SK-N-SH (cell line): Measurements from ENCODE around the gene AP2A2. TPM values are rescaled to one million over a fixed set of nuclear protein-coding genes. Genes with fewer than 3 reads are reported as not detected.

ENCODE experiments used
- CTCF ChIA-PET: fragments of 300-600, 350-600 bp; formaldehyde crosslinking; extraction: SDS; loops from one replicate; lab custom pipeline; 2021; lab: Yijun Ruan, JAX
- POLR2A ChIA-PET: fragments of 350-600 bp; sonication (Branson Sonifier 250); formaldehyde crosslinking; extraction: SDS; loops from one replicate; lab custom pipeline; 2020; ENCODE audit warnings: antibody characterized with exemption, inconsistent platforms; lab: Yijun Ruan, JAX
- DNase-seq: peaks from one replicate; pipeline ENCODE4 v3.0.0; 2012
- H2AFZ ChIP-seq: fragments of 200-600 bp; sonication (generic); 2 replicates; pipeline ENCODE4 v1.8.1; 2016; ENCODE audit warnings: antibody characterized with exemption, mild to moderate bottlenecking, low read depth
- H3F3A ChIP-seq: fragments of 200-600 bp; sonication (generic); replicated peaks from 2 replicates; pipeline ENCODE3; 2016; ENCODE audit warnings: antibody characterized with exemption, mild to moderate bottlenecking; ENCODE audit not compliant: insufficient read depth
- H3K27ac ChIP-seq, 2 experiments: fragments of 200-500 bp in 1 of 2; fragments of 200-600 bp in 1 of 2; sonication (Bioruptor generic) in 1 of 2; sonication (generic), shearing (Covaris generic) in 1 of 2; 2 replicates each; pipeline versions ENCODE4 v1.5.1 to v1.6.1; 2014 to 2016; ENCODE audit warnings: low read depth in 2 of 2, inconsistent platforms in 1 of 2, low read length in 1 of 2, mild to moderate bottlenecking in 1 of 2, mixed read lengths in 1 of 2
- H3K27me3 ChIP-seq: fragments of 200-600 bp; sonication (generic), shearing (Covaris generic); 2 replicates; pipeline ENCODE4 v1.6.1; 2016; ENCODE audit warnings: mixed run types; ENCODE audit not compliant: insufficient read depth
- H3K36me3 ChIP-seq, 2 experiments: fragments of 200-500 bp in 1 of 2; fragments of 200-600 bp in 1 of 2; sonication (Bioruptor generic) in 1 of 2; sonication (generic) in 1 of 2; replicated peaks in 1 of 2; 2 replicates each; pipeline versions ENCODE3 to v1.5.1; 2014 to 2016; ENCODE audit warnings: low read length in 1 of 2, mild to moderate bottlenecking in 1 of 2; ENCODE audit not compliant: insufficient read depth in 2 of 2, control insufficient read depth in 1 of 2
- H3K4me1 ChIP-seq, 2 experiments: fragments of 200-500 bp in 1 of 2; fragments of 200-600 bp in 1 of 2; sonication (Bioruptor generic) in 1 of 2; sonication (generic), shearing (Covaris generic) in 1 of 2; 2 replicates each; pipeline versions ENCODE4 v1.5.1 to v1.6.1; 2014 to 2016; ENCODE audit warnings: low read depth in 1 of 2, low read length in 1 of 2, mixed run types in 1 of 2; ENCODE audit not compliant: insufficient read depth in 2 of 2, control insufficient read depth in 1 of 2
- H3K4me2 ChIP-seq: fragments of 200-600 bp; sonication (generic), shearing (Covaris generic); 2 replicates; pipeline ENCODE4 v1.6.1; 2017; ENCODE audit warnings: mixed run types
- H3K4me3 ChIP-seq, 2 experiments: fragments of 200-500 bp in 1 of 2; fragments of 200-600 bp in 1 of 2; sonication (Bioruptor generic) in 1 of 2; sonication (generic), shearing (Covaris generic) in 1 of 2; 2 replicates each; pipeline versions ENCODE4 v1.5.1 to v1.8.1; 2014 to 2016; ENCODE audit warnings: low read depth in 2 of 2, inconsistent platforms in 1 of 2, low read length in 1 of 2, mild to moderate bottlenecking in 1 of 2, mixed read lengths in 1 of 2, moderate library complexity in 1 of 2
- H3K79me2 ChIP-seq: fragments of 200-600 bp; sonication (generic); 2 replicates; pipeline ENCODE4 v1.8.1; 2017; ENCODE audit warnings: mild to moderate bottlenecking; ENCODE audit not compliant: insufficient read depth
- H3K9ac ChIP-seq: fragments of 200-600 bp; sonication (generic); 2 replicates; pipeline ENCODE4 v1.6.1; 2017; ENCODE audit warnings: mixed run types
- H3K9me2 ChIP-seq: fragments of 200-600 bp; sonication (generic); 2 replicates; pipeline ENCODE4 v1.6.1; 2017; ENCODE audit warnings: mixed run types
- H3K9me3 ChIP-seq: fragments of 200-600 bp; sonication (generic); 2 replicates; pipeline ENCODE4 v1.6.1; 2017; ENCODE audit warnings: mixed run types, mild to moderate bottlenecking, moderate library complexity
- H4K20me1 ChIP-seq: fragments of 200-600 bp; sonication (generic); 2 replicates; pipeline ENCODE4 v1.6.1; 2017; ENCODE audit warnings: mild to moderate bottlenecking, mixed run types; ENCODE audit not compliant: insufficient read depth
- EP300 ChIP-seq, 2 experiments: IDR thresholded peaks; 2 replicates each; pipeline versions ENCODE4 v1.4.0 to v1.6.1; 2012; ENCODE audit warnings: borderline replicate concordance in 1 of 2, low read depth in 1 of 2, low read length in 1 of 2
- FOXJ3 ChIP-seq: sonication (generic); formaldehyde crosslinking; IDR thresholded peaks from 2 replicates; pipeline ENCODE4 v1.5.1; 2020; ENCODE audit warnings: mild to moderate bottlenecking, missing genetic modification reagents
- IRF3 ChIP-seq: fragments of 150-350 bp; IDR thresholded peaks from 2 replicates; pipeline ENCODE4 v1.6.1; 2016; ENCODE audit warnings: mild to moderate bottlenecking, low read depth, low read length
- NFIC ChIP-seq: IDR thresholded peaks from 2 replicates; pipeline ENCODE4 v1.4.0; 2012; ENCODE audit warnings: borderline replicate concordance
- NRF1 ChIP-seq: IDR thresholded peaks from 2 replicates; pipeline ENCODE4 v1.6.1; 2012; ENCODE audit warnings: low read depth, mild to moderate bottlenecking, low read length
- POLR2AphosphoS5 ChIP-seq: IDR thresholded peaks from 2 replicates; pipeline ENCODE4 v1.6.1; 2012; ENCODE audit warnings: low read depth, low read length
- RCOR1 ChIP-seq: fragments of 150-350 bp; IDR thresholded peaks from 2 replicates; pipeline ENCODE4 v1.6.1; 2017; ENCODE audit warnings: antibody characterized with exemption, low read length
- RFX5 ChIP-seq: IDR thresholded peaks from 2 replicates; pipeline ENCODE4 v1.6.1; 2012; ENCODE audit warnings: mild to moderate bottlenecking, improper control_type of control experiment, low read length
- SIN3A ChIP-seq: IDR thresholded peaks from 2 replicates; pipeline ENCODE4 v1.6.1; 2012; ENCODE audit warnings: low read depth, mild to moderate bottlenecking, low read length, moderate library complexity, borderline replicate concordance
- TAF1 ChIP-seq: IDR thresholded peaks from 2 replicates; pipeline ENCODE4 v1.6.1; 2012; ENCODE audit warnings: low read depth, mild to moderate bottlenecking, low read length, moderate library complexity, borderline replicate concordance
- TCF12 ChIP-seq: IDR thresholded peaks from 2 replicates; pipeline ENCODE4 v1.4.0; 2012
- TEAD4 ChIP-seq: IDR thresholded peaks from 2 replicates; pipeline ENCODE4 v1.4.0; 2012; ENCODE audit warnings: mild to moderate bottlenecking, borderline replicate concordance; ENCODE audit not compliant: insufficient read depth
- USF2 ChIP-seq: fragments of 150-350 bp; IDR thresholded peaks from 2 replicates; pipeline ENCODE4 v1.6.1; 2017; ENCODE audit warnings: antibody characterized with exemption, low read length, low read depth, borderline replicate concordance
- YY1 ChIP-seq: IDR thresholded peaks from 2 replicates; pipeline ENCODE4 v1.4.0; 2012; ENCODE audit warnings: low read depth, mild to moderate bottlenecking
- WGBS: methylation state at CpG from one replicate; pipeline ENCODE4 v1.1.6; 2017; ENCODE audit warnings: low lambda C conversion rate; 5-methylcytosine and 5-hydroxymethylcytosine counted together
- polyA plus RNA-seq, 3 experiments: library from polyadenylated mRNA; depleted of rRNA; stranded (reverse); fragments of >200 nt; gene quantifications; 2 replicates each; pipeline ENCODE4 v1.2.3, GENCODE V29; 2012
- TF ChIP-seq, protein P1 (sequence below): IDR thresholded peaks from 2 replicates; pipeline ENCODE4 v1.4.0; 2012; ENCODE audit warnings: low read depth, borderline replicate concordance
- TF ChIP-seq, protein P2 (sequence below): IDR thresholded peaks from 2 replicates; pipeline ENCODE4 v1.4.0; 2012; ENCODE audit warnings: low read depth
- TF ChIP-seq, protein P3 (sequence below): IDR thresholded peaks from 2 replicates; pipeline ENCODE4 v1.6.1; 2012; ENCODE audit warnings: mild to moderate bottlenecking, low read depth, low read length, moderate library complexity
- TF ChIP-seq, protein P4 (sequence below): IDR thresholded peaks from 2 replicates; pipeline ENCODE4 v1.4.0; 2012; ENCODE audit warnings: low read depth, borderline replicate concordance

The AP2A2 gene
- polyA plus RNA-seq, 1 of the 3 experiments (the other 2 are of a cell fraction), result 42.7 TPM

GRCh38 chr11:970319-970871, 44.7 kb downstream of the AP2A2 start:
- Histone ChIP-seq H3K9me2 (no peaks in the 10 kb centered on the region), H3K4me3 (no peak overlapping the region), H2AFZ (no peak overlapping the region), H3K4me2 (no peak overlapping the region), H3K36me3 (peaks cover 0 to 30% of the 10 kb centered on the region in 2 experiments), H3K27ac (no peak overlapping the region), H4K20me1 (peaks cover 24% of the 10 kb centered on the region; the same call in 1 of the 2 replicates), H3K79me2 (peaks cover 30% of the 10 kb centered on the region), H3F3A (no peaks in the 10 kb centered on the region), H3K9me3 (no peaks in the 10 kb centered on the region), H3K4me1 (peaks cover 0 to 26% of the 10 kb centered on the region in 2 experiments; a peak in 1 of 4 replicates), H3K9ac (no peak overlapping the region), H3K27me3 (no peaks in the 10 kb centered on the region)
- TF ChIP-seq TEAD4, result no peak
- TF ChIP-seq TAF1, result no peak
- TF ChIP-seq IRF3, result no peak
- TF ChIP-seq, protein P1, sequence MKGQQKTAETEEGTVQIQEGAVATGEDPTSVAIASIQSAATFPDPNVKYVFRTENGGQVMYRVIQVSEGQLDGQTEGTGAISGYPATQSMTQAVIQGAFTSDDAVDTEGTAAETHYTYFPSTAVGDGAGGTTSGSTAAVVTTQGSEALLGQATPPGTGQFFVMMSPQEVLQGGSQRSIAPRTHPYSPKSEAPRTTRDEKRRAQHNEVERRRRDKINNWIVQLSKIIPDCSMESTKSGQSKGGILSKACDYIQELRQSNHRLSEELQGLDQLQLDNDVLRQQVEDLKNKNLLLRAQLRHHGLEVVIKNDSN, result no peak
- TF ChIP-seq FOXJ3 (CRISPR knock-in tag), result no peak
- TF ChIP-seq TCF12, result no peak
- no peak for TF ChIP-seq EP300 (IDR thresholded peaks at IDR 0.05; ENCODE audit: borderline replicate concordance in 1 of 2, low read depth in 1 of 2, low read length in 1 of 2)
- TF ChIP-seq, protein P2, sequence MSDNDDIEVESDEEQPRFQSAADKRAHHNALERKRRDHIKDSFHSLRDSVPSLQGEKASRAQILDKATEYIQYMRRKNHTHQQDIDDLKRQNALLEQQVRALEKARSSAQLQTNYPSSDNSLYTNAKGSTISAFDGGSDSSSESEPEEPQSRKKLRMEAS, result no peak
- TF ChIP-seq SIN3A, result no peak
- no peak for TF ChIP-seq NRF1
- TF ChIP-seq RCOR1, result no peak
- no peak for TF ChIP-seq RFX5
- no peak for TF ChIP-seq USF2
- TF ChIP-seq POLR2AphosphoS5, result no peak
- TF ChIP-seq YY1, result no peak
- TF ChIP-seq, protein P3, sequence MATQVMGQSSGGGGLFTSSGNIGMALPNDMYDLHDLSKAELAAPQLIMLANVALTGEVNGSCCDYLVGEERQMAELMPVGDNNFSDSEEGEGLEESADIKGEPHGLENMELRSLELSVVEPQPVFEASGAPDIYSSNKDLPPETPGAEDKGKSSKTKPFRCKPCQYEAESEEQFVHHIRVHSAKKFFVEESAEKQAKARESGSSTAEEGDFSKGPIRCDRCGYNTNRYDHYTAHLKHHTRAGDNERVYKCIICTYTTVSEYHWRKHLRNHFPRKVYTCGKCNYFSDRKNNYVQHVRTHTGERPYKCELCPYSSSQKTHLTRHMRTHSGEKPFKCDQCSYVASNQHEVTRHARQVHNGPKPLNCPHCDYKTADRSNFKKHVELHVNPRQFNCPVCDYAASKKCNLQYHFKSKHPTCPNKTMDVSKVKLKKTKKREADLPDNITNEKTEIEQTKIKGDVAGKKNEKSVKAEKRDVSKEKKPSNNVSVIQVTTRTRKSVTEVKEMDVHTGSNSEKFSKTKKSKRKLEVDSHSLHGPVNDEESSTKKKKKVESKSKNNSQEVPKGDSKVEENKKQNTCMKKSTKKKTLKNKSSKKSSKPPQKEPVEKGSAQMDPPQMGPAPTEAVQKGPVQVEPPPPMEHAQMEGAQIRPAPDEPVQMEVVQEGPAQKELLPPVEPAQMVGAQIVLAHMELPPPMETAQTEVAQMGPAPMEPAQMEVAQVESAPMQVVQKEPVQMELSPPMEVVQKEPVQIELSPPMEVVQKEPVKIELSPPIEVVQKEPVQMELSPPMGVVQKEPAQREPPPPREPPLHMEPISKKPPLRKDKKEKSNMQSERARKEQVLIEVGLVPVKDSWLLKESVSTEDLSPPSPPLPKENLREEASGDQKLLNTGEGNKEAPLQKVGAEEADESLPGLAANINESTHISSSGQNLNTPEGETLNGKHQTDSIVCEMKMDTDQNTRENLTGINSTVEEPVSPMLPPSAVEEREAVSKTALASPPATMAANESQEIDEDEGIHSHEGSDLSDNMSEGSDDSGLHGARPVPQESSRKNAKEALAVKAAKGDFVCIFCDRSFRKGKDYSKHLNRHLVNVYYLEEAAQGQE, result no peak
- no peak for TF ChIP-seq NFIC
- TF ChIP-seq, protein P4, sequence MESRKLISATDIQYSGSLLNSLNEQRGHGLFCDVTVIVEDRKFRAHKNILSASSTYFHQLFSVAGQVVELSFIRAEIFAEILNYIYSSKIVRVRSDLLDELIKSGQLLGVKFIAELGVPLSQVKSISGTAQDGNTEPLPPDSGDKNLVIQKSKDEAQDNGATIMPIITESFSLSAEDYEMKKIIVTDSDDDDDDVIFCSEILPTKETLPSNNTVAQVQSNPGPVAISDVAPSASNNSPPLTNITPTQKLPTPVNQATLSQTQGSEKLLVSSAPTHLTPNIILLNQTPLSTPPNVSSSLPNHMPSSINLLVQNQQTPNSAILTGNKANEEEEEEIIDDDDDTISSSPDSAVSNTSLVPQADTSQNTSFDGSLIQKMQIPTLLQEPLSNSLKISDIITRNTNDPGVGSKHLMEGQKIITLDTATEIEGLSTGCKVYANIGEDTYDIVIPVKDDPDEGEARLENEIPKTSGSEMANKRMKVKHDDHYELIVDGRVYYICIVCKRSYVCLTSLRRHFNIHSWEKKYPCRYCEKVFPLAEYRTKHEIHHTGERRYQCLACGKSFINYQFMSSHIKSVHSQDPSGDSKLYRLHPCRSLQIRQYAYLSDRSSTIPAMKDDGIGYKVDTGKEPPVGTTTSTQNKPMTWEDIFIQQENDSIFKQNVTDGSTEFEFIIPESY, result no peak
- no peak for DNase-seq
- CTCF ChIA-PET, result interaction anchor here (1.2 to 2.0 kb wide), 2 partner anchors 46 to 122 kb away, joined by 4 to 10 read pairs; no protein-coding TSS in a partner anchor
- POLR2A ChIA-PET, result no interaction called here
- 84% methylated on average over 24 of the region's 26 CpGs for WGBS
